D721Med (cell line): ENCODE data around the gene MTCL3.

ENCODE experiments used
- DNase-seq: peaks from one replicate; pipeline ENCODE4 v3.0.0; 2011; ENCODE audit warnings: low spot score; ENCODE audit not compliant: insufficient read length
- FAIRE-seq: peaks from 2 replicates; lab custom pipeline; 2011; peaks lifted over from hg19 to GRCh38; lab: Jason Lieb, UNC
- TF ChIP-seq, protein P1 (sequence below): IDR thresholded peaks from 2 replicates; pipeline ENCODE4 v1.5.1; 2012; ENCODE audit warnings: mild to moderate bottlenecking, control low read depth; ENCODE audit not compliant: insufficient read depth; ENCODE audit errors: missing control alignments

The MTCL3 gene

DNA sequence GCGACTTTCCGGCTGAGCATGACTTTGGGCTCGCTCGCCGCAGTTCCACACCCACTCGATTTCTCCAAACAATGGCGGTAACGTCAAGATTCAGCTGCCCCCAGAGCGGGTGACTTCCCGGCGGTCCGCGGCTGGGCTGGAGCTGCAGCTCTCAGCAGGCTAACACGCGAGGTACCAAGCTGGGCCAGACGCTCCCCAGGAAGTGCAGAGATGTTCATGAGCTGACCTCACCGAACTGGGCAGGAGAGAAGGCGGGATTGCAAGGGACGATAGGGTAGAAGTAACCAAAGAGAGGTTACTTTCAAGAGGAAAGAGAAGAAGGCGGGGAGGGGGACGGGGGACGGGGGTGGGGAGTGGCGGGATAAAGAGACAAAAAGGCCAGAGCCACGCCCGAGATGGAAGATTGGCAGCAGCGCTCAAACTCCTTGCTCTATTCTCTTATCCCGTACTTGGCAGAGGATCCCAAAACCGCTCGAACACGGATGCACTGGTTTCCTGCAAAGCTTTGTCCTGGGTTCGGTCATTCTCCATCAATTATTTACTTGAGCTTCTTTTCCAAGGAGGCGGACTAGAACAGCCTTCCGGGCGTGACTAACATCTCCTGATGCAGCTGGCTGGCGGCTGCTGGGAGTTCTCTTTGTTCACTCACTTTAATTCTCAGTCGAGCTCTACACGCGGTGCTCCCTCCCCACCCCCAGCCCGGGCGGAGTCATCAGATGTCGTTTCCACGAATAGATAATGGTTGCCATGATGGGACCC, at the start of gene MTCL3:
Gene MTCL3, minus strand, starts transcription at position 626 of the 759 bp plus-strand sequence.
- TF ChIP-seq, protein P1, sequence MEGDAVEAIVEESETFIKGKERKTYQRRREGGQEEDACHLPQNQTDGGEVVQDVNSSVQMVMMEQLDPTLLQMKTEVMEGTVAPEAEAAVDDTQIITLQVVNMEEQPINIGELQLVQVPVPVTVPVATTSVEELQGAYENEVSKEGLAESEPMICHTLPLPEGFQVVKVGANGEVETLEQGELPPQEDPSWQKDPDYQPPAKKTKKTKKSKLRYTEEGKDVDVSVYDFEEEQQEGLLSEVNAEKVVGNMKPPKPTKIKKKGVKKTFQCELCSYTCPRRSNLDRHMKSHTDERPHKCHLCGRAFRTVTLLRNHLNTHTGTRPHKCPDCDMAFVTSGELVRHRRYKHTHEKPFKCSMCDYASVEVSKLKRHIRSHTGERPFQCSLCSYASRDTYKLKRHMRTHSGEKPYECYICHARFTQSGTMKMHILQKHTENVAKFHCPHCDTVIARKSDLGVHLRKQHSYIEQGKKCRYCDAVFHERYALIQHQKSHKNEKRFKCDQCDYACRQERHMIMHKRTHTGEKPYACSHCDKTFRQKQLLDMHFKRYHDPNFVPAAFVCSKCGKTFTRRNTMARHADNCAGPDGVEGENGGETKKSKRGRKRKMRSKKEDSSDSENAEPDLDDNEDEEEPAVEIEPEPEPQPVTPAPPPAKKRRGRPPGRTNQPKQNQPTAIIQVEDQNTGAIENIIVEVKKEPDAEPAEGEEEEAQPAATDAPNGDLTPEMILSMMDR: no peak
- DNase-seq: peak; percentile 36
- FAIRE-seq: peak; percentile 46

DNA sequence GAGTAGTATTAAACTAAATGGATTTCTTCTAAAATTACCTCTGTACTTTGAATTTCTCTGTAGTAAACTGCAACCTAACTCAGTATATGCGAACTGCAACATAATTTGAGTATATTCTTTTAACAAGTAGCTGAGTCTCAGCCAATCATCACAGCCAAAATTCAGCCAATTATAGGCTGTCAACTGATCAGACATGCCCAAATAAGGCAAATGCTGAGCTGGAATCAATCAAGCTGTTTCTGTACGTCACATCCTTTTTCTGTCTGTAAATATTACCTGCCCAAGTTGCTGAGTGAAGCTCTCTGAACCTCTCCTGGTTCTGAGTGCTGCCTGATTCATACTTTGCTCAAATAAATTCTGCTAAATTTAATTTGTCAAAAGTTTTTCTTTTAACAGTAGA, 48.3 kb upstream of the MTCL3 start:
- FAIRE-seq (no peak), DNase-seq (no peak)
- TF ChIP-seq, protein P1: no peak

DNA sequence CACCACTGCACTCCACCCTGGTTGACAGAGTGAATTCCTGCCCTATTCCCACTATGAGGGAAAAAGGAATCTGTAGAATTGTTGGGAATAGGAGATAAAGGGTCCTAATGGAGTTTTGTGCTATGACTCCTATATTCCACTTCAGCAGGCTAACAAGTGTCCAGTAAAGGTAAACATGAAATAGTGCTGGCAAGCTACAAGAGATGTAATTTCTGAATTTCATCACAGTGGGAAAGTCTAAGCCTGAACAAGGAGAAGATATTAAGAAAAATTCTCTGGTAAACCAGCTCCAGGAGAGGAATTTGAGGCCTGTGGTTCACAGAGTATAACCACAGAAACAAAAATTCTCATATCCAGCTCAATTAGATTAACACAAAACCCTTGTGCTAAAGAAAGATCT, 47.5 kb upstream of the MTCL3 start:
- FAIRE-seq (no peak), DNase-seq (no peak)
- TF ChIP-seq, protein P1: no peak

DNA sequence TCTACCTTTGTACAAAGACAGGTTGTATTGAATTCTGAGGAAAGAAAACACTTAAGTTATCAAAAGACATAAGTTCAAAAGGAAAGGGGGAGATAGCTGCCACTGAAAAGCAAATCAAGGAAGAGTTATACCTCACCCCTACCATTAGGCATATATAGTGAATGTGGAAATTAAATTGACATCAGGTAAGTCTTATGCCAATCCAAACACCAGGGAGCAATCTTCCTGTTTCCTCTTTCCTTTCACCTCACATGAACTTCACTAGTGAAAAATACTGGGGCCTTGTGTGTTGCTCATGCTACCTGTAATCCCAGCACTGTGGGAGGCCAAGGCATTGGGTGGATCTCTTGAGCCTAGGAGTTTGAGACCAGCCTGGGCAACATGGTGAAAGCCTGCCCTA, 47.0 kb upstream of the MTCL3 start:
- no peak for FAIRE-seq
- TF ChIP-seq, protein P1: no peak
- DNase-seq: no peak

DNA sequence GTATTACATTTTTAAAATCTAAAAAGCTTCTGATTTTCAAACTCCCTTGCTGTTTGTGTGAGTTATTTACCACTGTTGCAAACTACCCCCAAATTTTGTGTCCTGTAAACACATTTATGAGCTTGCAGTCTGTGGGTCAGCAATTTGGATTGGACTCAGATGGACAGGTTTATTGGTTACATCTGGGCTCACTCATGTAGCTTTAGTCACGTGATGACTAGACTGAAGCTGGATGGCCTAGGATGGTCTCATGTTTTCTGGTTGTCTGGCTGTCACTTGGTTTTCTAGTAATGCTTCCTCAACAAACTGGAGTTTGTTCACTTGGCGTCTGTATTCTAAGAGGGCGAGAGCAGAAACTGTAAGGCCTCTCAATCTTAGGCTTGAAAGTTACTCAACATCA, 45.6 kb upstream of the MTCL3 start:
- TF ChIP-seq, protein P1: no peak
- FAIRE-seq (no peak), DNase-seq (no peak)

DNA sequence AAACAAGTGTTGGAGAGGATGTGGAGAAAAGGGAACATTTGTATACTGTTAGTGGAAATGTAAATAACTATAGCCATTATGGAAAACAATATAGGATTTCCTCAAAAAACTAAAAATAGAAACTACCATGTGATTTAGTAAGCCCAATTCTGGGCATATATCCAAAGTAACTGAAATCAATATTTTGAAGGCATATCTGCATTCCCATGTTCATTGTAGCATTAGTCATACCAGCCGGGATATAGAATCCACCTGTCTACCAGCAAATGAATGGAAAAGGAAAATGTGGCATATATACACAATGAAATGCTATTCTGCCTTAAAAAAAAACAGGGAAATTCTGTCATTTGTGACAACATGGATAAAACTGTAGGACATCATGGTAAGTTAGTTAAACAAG, 42.5 kb upstream of the MTCL3 start:
- FAIRE-seq: no peak
- TF ChIP-seq, protein P1: no peak
- DNase-seq: no peak

DNA sequence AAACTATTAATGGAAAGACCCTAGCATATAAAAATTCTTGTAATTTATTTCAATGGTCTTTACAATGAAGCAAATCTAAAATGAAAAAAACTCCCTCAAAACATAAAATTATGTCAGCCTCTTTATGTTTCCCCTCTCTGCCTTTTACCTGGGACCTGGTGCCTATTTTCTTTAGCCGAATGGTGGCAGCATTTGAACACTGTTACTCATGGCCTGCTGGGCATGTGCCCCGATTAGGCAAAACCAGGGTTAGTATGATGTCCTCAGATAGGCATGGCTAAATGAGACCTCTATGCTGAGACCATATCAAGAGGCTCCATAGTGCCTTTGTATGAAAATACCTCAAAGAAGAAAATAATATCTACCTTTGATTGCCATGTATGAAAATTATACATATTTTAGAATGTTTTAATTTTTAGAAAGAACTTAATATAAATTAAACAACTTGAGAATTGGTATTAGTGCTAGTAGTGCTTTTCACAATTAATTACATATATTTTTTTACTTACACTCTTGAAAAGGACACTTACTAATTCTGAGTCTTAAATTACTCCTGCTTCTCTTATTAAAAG, 35.4 kb upstream of the MTCL3 start:
- FAIRE-seq (no peak), DNase-seq (no peak)
- TF ChIP-seq, protein P1: peak; percentile 39
